DMS114 treated with DMSO at 0.1 percent for 48 hours (cell line): ENCODE measurements around the gene SLC4A5.

Source experiments
- DNase-seq: peaks from one replicate; lab custom pipeline; 2025; ENCODE audit not compliant: unreplicated experiment; lab: John Stamatoyannopoulos, UW

The SLC4A5 gene

GRCh38 chr2:74343316-74343715 lies at the start of gene SLC4A5:
Gene SLC4A5, minus strand, starts transcription at chr2:74343416. Its CDS starts 28,393 bp downstream, at chr2:74315023.
- DNase-seq = no peak

- no peak for DNase-seq
Observed at GRCh38 chr2:74392449-74392743, 49.2 kb upstream of the SLC4A5 start.

GRCh38 chr2:74391580-74392448 lies 48.6 kb upstream of the SLC4A5 start:
- peak; percentile 86 for DNase-seq

- no peak for DNase-seq
Observed at GRCh38 chr2:74391209-74391579, 48.0 kb upstream of the SLC4A5 start.

GRCh38 chr2:74390606-74391005 lies 47.4 kb upstream of the SLC4A5 start:
- no peak for DNase-seq

- no peak for DNase-seq
Observed at GRCh38 chr2:74387346-74387745, 44.1 kb upstream of the SLC4A5 start.

- DNase-seq = no peak
Observed at GRCh38 chr2:74385396-74385795, 42.2 kb upstream of the SLC4A5 start.

GRCh38 chr2:74384051-74384450 lies 40.8 kb upstream of the SLC4A5 start:
- no peak for DNase-seq

GRCh38 chr2:74383254-74383653 lies 40.0 kb upstream of the SLC4A5 start:
- DNase-seq = no peak

- DNase-seq = no peak
Observed at GRCh38 chr2:74381751-74382150, 38.5 kb upstream of the SLC4A5 start.

GRCh38 chr2:74379851-74380789 lies 36.9 kb upstream of the SLC4A5 start, which contains the start of gene DCTN1:
Gene DCTN1, minus strand, starts transcription at chr2:74380311. Its CDS starts 274 bp downstream, at chr2:74380037.
- DNase-seq = no peak

- DNase-seq = no peak
Observed at GRCh38 chr2:74378007-74378406, 34.8 kb upstream of the SLC4A5 start.

GRCh38 chr2:74375838-74376237 lies 32.6 kb upstream of the SLC4A5 start:
- no peak for DNase-seq

GRCh38 chr2:74374509-74375205 lies 31.4 kb upstream of the SLC4A5 start:
- DNase-seq = no peak

GRCh38 chr2:74373985-74374384 lies 30.8 kb upstream of the SLC4A5 start:
- no peak for DNase-seq

- DNase-seq = no peak
Observed at GRCh38 chr2:74373221-74373676, 30.0 kb upstream of the SLC4A5 start.

- no peak for DNase-seq
Observed at GRCh38 chr2:74372674-74373073, 29.5 kb upstream of the SLC4A5 start.

- DNase-seq = no peak
Observed at GRCh38 chr2:74371421-74371820, 28.2 kb upstream of the SLC4A5 start.

- no peak for DNase-seq
Observed at GRCh38 chr2:74369976-74370375, 26.8 kb upstream of the SLC4A5 start.

GRCh38 chr2:74368499-74368898 lies 25.3 kb upstream of the SLC4A5 start:
- no peak for DNase-seq

- no peak for DNase-seq
Observed at GRCh38 chr2:74367789-74368188, 24.6 kb upstream of the SLC4A5 start.
